PC-9 (cell line): ENCODE results near the gene HFE.
"Not testable (repeated sequence)": the region's sequence is repeated elsewhere in the genome, so short reads cannot be mapped to it uniquely, and the experiment has no call there.

Experiments used
- EZH2 ChIP-seq: fragments of 200-600 bp; sonication (generic); IDR thresholded peaks from 2 replicates; pipeline ENCODE4 v1.8.0; 2017; ENCODE audit warnings: antibody characterized with exemption, low read depth
- TF ChIP-seq, protein P1 (sequence below): fragments of 200-600 bp; sonication (generic); conservative IDR thresholded peaks from 2 replicates; pipeline ENCODE4 v1.6.1; 2017; ENCODE audit warnings: mixed run types, antibody characterized with exemption, mild to moderate bottlenecking, moderate library complexity

GRCh38 chr6:26078066-26078465 lies 9.2 kb upstream of the HFE start:
- TF ChIP-seq, protein P1, sequence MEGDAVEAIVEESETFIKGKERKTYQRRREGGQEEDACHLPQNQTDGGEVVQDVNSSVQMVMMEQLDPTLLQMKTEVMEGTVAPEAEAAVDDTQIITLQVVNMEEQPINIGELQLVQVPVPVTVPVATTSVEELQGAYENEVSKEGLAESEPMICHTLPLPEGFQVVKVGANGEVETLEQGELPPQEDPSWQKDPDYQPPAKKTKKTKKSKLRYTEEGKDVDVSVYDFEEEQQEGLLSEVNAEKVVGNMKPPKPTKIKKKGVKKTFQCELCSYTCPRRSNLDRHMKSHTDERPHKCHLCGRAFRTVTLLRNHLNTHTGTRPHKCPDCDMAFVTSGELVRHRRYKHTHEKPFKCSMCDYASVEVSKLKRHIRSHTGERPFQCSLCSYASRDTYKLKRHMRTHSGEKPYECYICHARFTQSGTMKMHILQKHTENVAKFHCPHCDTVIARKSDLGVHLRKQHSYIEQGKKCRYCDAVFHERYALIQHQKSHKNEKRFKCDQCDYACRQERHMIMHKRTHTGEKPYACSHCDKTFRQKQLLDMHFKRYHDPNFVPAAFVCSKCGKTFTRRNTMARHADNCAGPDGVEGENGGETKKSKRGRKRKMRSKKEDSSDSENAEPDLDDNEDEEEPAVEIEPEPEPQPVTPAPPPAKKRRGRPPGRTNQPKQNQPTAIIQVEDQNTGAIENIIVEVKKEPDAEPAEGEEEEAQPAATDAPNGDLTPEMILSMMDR, result not testable (repeated sequence)
- TF ChIP-seq EZH2, result not testable (repeated sequence)
